HG02623 (cell line): ENCODE data around the gene ZNF620.
"Not testable (repeated sequence)": the region's sequence is repeated elsewhere in the genome, so short reads cannot be mapped to it uniquely, and the experiment has no call there.

Experiments used
- ATAC-seq: cut with Tn5 transposase; IDR thresholded peaks from one replicate; pipeline ENCODE4 v1.9.1; 2021; ENCODE audit warnings: moderate library complexity; ENCODE audit not compliant: unreplicated experiment

The ZNF620 gene

GRCh38 chr3:40499952-40500351 is 5.9 kb upstream of the ZNF620 start:
- no peak for ATAC-seq

DNA sequence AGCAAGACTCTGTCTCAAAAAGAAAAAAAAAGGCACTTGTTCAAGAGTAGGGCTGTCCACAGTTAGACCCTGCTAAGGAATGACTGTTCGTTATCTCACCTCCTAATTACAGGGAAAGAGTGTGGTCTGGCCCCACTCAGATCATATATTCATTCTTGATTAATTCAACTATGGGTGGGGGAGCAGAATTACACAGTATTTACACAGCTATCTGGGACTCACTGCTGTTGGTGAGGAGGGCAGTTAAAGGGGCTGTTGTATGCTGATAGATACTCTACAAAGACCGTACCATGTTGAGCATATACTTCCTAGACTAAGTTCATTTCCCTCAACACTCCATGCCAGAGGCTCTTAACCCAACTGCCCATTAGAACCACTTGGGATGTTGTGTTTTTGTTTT is 3.8 kb upstream of the ZNF620 start:
- ATAC-seq = no peak

DNA sequence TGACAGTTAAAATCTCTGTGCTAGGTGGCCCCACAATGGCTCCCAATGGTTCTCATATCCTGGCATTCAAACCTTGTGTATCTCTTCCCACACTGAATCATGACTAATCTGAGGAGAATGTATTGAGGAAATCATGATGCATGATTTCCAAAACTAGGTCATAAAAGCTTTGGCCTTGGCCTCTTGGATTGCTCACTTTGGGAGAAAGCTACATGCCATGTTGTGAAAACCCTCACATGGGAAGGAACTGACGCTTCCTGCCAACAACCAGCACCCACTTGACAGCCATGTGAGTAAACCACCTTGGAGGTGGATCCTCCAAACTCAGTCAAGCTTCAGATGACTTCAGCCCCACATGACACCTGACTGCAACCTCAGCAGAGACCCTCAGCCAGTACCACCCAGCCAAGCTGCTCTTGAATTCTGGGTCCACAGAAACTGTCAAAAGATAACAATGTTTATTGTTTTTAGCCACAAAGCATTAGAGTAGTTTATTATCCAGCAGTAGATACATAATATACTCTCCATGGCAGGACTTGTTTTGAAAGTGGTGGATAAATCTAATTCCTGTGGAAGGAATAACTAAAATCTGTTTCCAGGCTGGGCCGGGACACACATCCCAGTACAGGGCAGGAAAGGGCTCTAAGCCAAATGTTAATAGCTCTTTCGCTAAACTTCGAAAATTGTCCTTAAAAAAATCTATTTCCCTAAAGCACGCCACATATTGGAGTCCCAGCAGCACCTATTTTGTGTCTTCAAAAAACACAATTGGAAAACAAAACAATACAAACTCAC is 1.0 kb upstream of the ZNF620 start:
- no peak for ATAC-seq

DNA sequence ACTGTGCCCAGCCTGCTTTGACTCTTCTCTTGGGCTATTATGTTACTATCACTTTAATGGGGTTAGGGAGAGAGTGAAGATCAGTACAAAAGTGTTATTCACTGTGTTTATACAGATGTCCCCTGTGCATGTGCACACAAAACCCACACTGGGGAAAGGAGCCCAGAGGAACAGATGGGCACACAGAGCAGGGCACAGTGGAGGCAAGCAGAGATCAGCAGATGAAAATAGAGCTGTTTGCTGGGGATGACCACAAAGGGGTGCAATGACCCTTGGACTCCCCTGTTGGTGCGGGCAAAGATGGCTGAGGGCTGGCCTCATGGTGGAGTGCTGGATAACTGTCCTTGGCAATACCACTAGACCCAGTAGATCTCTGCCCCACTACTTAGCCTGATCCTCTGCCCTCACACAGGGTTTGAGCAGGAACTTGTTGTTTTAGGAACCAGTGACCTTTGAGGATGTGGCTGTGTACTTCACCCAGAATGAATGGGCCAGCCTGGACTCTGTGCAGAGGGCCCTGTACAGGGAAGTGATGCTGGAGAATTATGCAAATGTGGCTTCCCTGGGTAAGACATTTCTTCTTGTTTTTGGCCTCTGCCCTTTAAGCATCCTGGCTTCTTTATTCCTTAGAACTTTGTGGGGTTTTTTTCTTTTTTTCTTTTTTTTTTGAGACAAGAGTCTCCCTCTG is 5.3 kb downstream of the ZNF620 start:
- ATAC-seq = no peak

DNA sequence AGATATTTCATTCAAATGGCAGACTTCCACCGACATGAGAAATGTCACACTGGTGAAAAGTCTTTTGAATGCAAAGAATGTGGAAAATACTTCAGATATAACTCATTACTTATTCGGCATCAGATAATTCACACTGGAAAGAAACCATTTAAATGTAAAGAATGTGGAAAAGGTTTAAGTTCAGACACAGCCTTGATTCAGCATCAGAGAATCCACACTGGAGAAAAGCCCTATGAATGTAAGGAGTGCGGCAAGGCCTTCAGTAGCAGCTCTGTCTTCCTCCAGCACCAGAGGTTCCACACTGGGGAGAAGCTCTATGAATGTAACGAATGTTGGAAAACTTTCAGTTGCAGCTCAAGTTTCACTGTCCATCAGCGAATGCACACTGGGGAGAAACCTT is 10.4 kb downstream of the ZNF620 start:
- no peak for ATAC-seq

GRCh38 chr3:40518067-40518466 is 12.2 kb downstream of the ZNF620 start:
- no peak for ATAC-seq

- no peak for ATAC-seq
These were observed 13.0 kb downstream of the ZNF620 start for GRCh38 chr3:40518848-40519247.

DNA sequence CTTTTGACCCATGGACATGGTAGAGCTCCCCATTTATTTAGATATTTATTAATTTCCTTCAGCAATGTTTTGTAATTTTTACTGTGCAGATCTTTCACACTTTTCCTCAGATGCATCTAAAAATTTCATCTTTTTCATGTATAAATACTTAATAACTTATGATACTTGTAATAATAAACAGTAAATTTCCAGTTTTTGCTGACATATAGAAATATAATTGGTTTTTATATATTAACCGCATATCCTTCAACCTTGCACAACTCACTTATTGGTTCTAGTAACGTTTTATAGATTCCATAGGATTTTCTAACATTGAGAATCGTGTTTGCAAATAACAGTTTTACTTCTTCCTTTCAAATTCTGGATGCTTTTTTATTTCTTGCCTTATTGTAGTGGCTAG is 15.4 kb downstream of the ZNF620 start:
- ATAC-seq = no peak

GRCh38 chr3:40523781-40524180 is 17.9 kb downstream of the ZNF620 start:
- no peak for ATAC-seq

GRCh38 chr3:40524222-40524567 is 18.4 kb downstream of the ZNF620 start:
- no peak for ATAC-seq

GRCh38 chr3:40524568-40525285 is 18.9 kb downstream of the ZNF620 start, which contains the start of gene ZNF621:
ZNF621 (plus strand) TSS chr3:40524960; CDS start chr3:40525841, 881 bp downstream.
- peak; percentile 100 for ATAC-seq

GRCh38 chr3:40528426-40528825 is 22.6 kb downstream of the ZNF620 start:
- no peak for ATAC-seq

- no peak for ATAC-seq
These were observed 26.4 kb downstream of the ZNF620 start for GRCh38 chr3:40532252-40532651.

DNA sequence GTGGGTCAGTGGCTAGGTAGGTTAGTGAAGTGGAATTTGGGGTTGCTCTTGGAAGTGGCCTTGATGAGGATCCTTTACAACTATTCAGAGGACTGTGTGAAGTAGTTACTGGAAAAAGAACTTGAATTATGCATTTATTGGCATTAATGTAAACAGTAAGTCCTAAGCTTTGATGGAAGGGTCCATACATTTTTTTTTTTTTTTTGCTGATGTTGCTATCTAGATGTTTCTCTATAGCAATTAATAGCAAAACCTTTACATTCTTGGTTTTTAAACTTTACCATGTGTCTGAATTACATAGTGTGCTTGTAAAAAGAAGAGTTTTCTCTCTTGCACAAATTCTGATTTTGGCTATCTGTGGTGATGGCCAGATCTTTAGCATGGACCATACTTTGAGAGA is 28.4 kb downstream of the ZNF620 start:
- no peak for ATAC-seq

- no peak for ATAC-seq
These were observed 41.0 kb downstream of the ZNF620 start for GRCh38 chr3:40546816-40547215.

DNA sequence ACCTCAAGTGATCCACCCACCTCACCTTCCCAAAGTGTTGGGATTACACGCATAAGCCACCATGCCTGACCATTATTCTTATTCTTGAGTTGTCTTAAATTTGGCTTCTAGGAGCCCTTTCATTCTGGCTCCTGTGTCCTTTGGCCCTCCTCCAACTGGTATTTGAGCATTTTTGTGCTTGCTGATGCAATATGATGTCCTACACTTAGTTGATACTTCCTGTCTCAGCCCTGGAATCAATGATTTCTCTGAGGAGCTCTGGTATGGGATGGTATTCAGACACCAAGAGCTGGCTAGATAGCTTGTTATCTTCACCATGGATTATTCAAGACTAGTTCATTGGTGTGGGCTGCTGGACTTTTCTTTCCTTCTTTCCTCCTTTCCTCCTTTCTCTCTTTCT is 44.3 kb downstream of the ZNF620 start:
- no peak for ATAC-seq

DNA sequence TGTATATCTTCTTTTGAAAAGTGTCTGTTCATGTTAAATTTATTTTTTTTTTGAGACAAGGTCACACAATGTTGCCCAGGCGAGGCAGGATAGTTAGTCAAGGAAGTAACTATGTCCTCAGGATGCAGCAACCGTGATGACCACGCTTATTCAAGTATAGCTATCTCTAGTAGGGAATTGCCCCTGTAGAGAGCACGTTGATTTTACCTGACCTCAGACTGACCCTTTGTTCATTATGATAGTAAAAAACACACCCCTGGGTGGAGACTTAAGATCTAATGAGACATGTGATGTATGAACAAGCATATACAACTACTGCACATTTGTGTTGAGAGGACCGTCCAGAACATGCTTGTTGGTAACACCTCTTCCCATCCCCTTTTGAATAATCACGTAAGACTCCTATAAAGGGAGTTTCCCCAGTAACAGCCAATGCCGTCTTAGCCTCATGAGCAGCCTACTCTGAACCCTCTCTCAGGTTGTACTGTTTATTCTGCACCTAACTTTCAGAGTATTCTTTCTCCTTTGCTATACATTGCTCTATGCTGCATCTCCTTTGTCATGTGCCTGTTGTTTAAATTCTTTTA is 51.8 kb downstream of the ZNF620 start:
- ATAC-seq = no peak

- ATAC-seq = not testable (repeated sequence)
These were observed 56.6 kb downstream of the ZNF620 start for GRCh38 chr3:40562482-40562881.

GRCh38 chr3:40565629-40566028 is 59.8 kb downstream of the ZNF620 start:
- not testable (repeated sequence) for ATAC-seq

- no peak for ATAC-seq
These were observed 60.9 kb downstream of the ZNF620 start for GRCh38 chr3:40566694-40567093.
